Body of pancreas (tissue), 4 donors: Measurements from ENCODE around the gene PTPRN2.

Source experiments
- CTCF ChIP-seq, 7 experiments: fragments of 450-650 bp in 4 of 7; fragments of 200-600 bp in 3 of 7; sonication (generic) in 3 of 7; IDR thresholded peaks; one replicate each; pipeline ENCODE4 v1.5.1; 2016 to 2019; ENCODE audit warnings: antibody characterized with exemption in 7 of 7
- POLR2A ChIP-seq, 3 donors: fragments of 450-650 bp; IDR thresholded peaks; one replicate each; pipeline ENCODE4 v1.6.1; 2016; ENCODE audit warnings: antibody characterized with exemption in 3 of 3, mild to moderate bottlenecking in 2 of 3

- TF ChIP-seq CTCF (IDR thresholded peaks at IDR 0.05), result no peak
- no peak for TF ChIP-seq POLR2A (IDR thresholded peaks at IDR 0.05)
These were observed 1078.4 kb downstream of the PTPRN2 start for GRCh38 chr7:157509226-157509625.
